Measurements from ENCODE around the gene NUCB2.
A peak's percentile ranks its signal among the peaks of the same experiment; 100 is the strongest.
"Not testable (repeated sequence)": the region's sequence is repeated elsewhere in the genome, so short reads cannot be mapped to it uniquely, and the experiment has no call there.

Gene NUCB2

GRCh38 chr11:17268500-17268899 lies 8.0 kb upstream of the NUCB2 start:
- not testable (repeated sequence) for DNase-seq (ENCODE audit: low read depth in 4 of 4, low spot score in 1 of 4)

DNA sequence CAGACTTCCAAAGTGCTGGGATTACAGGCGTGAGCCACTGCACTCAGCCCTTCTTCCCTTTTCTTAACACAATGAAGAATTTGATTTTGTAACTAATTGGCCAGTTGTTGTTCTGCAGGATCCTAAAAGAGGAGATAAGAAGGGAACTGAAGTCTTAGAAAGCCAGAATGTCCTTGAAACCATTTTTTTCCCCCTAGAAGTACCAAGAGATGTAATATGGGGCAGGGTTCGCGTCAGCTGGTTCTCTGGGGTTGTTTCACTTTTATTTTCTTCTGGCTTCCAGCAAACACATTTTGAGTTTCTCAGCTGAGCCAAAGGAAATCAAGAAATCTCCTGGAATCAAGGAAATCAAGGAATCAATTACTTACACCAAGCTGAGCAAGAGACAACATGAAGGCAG lies 7.6 kb upstream of the NUCB2 start:
- DNase-seq (ENCODE audit: low read depth in 4 of 4, low spot score in 1 of 4): no peak

- DNase-seq (ENCODE audit: low read depth in 4 of 4, low spot score in 1 of 4): no peak
These were observed 3.7 kb upstream of the NUCB2 start for GRCh38 chr11:17272801-17273200.

GRCh38 chr11:17273211-17273610 lies 3.3 kb upstream of the NUCB2 start:
- DNase-seq (ENCODE audit: low read depth in 4 of 4, low spot score in 1 of 4): no peak

DNA sequence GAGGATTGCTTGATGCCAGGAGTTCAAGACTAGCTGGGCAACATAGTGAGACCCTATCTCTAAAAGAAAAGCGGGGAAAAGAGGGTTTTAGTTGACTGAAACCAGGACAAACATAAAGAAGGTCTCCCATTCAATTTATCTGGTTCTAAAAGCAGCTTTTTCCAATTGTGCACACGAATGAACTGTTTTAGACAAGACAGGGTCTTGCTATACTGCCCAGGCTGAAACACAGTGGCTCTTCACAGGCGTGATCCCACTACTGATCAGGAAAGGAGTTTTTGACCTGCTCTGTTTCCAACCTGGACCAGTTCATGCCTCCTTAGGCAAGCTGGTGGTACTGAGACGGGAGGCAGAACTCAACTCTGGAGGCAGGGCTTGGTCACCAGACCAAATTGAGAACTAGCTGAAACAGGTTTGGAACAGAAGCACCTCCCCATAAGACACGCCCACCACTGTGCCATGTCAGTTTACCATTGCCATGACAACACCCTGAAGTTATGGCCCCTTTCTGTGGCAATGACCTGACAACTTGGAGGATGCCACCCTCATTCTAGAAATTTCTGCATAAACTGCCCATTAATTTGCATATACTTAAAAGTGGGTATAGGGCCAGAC lies 2.8 kb upstream of the NUCB2 start:
- DNase-seq (ENCODE audit: low read depth in 4 of 4, low spot score in 1 of 4): no peak

- no peak for DNase-seq (ENCODE audit: low read depth in 4 of 4, low spot score in 1 of 4)
These were observed 921 bp upstream of the NUCB2 start for GRCh38 chr11:17275400-17276235.

- DNase-seq (ENCODE audit: low read depth in 4 of 4, low spot score in 1 of 4): peak in 1 of 4 experiments; percentile 24
These were observed 565 bp downstream of the NUCB2 start for GRCh38 chr11:17277024-17277584.

- no peak for DNase-seq (ENCODE audit: low read depth in 4 of 4, low spot score in 1 of 4)
These were observed 4.1 kb downstream of the NUCB2 start for GRCh38 chr11:17280494-17281127.

- no peak for DNase-seq (ENCODE audit: low read depth in 4 of 4, low spot score in 1 of 4)
These were observed 9.8 kb downstream of the NUCB2 start for GRCh38 chr11:17286332-17286731.

DNA sequence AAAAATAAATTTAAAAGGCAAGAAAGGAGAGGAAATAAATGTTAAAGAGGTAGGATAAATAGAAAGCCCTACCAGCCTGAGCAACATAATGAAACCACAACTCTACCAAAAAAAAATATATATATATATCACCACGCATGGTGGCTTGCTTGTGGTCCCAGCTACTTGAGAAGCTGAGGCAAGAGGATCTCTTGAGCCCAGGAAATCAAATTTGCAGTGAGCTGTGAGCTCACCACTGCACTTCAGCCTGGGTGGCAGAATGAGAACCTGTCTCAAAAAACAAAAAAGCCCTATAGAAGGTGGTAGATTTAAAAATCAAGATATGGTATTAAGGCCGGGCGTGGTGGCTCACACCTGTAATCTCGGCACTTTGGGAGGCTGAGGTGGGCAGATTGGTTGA lies 10.5 kb downstream of the NUCB2 start:
- no peak for DNase-seq (ENCODE audit: low read depth in 4 of 4, low spot score in 1 of 4)

DNA sequence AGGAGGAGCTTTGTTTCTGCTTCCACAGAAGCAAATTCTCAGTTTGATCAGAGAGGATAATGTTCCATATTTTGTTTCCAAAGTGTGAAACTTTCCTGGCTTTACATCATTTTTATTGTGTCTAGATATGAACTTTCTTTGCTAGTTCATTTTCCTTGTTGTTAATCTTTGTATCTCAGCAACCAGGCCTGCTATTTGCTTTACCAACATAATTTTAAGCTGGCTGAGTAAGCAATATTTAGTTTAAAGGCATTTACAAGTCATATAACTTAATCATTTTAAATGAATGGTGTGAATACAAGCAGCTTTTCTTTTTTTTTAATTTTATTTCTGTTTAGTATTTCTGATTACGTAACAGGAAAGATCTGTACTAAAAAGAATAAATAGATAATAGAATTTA lies 15.2 kb downstream of the NUCB2 start:
- no peak for DNase-seq (ENCODE audit: low read depth in 4 of 4, low spot score in 1 of 4)

DNA sequence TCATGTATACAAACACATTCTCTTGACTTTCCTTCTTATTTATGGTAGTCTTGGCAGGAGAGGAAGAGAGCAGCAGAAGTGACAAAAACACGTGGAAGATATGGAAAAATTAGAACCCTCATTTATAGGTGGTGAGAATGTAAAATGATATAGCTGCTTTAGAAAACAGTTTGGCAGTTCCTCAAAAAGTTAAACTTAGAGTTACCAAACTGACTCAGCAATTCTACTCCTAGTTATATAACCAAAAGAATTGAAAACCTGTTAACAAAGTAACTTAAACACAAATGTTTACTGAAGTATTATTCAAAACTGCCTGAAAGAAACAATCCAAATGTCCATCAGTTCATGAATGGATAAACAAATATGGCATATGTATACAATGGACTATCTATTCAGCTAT lies 16.8 kb downstream of the NUCB2 start:
- DNase-seq (ENCODE audit: low read depth in 4 of 4, low spot score in 1 of 4): no peak

DNA sequence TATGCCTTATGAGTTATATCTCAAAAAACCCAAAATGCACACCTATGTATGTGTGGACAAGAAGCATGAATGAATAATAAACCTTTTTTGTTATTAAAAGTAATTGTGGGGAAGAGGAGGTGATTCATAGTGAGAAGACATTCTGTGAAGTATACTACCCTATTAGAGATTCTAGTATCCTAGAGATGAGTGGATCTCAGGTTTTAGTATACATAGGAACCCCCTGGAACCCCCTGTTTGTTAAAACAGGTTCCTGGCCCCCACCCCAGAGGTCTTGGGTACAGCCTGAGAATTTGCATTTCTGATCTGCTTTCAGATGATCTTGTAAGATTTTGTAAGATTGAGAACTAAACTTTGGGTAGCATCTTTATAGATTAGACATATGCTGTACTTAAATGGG lies 17.5 kb downstream of the NUCB2 start:
- no peak for DNase-seq (ENCODE audit: low read depth in 4 of 4, low spot score in 1 of 4)

DNA sequence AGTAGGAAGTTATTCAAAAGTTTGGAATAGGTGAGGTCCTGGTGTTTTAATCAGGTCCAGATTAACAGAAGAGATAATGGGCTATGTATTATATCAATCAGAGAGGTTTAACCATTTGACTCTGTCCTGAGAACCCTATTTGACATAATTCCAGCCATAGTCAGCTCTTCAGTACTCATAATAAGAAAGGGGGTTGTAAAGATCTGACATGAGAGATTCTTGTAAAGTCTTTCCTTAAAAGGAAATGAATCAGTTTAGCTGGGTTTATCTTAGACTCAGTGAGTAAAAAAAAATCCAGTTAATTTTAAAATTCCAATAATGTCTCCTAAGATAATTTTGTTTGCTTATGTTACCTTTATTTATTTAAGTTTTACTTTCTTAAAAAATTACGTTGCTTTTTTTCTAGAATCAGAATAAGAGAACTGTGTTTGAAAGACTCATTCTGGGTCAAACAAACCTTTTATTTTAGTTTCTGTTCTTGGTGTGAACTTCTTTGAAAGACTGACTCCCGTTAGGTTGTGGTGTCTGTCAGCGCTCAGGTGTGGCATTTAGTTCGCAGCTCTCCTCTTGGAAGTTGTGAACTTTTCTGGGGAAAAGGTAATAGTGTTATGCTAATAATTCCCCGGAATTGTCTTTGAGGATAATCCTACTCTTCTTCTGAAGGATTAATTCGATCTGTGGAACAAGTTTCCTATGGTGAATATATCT lies 20.5 kb downstream of the NUCB2 start:
- no peak for DNase-seq (ENCODE audit: low read depth in 4 of 4, low spot score in 1 of 4)

DNA sequence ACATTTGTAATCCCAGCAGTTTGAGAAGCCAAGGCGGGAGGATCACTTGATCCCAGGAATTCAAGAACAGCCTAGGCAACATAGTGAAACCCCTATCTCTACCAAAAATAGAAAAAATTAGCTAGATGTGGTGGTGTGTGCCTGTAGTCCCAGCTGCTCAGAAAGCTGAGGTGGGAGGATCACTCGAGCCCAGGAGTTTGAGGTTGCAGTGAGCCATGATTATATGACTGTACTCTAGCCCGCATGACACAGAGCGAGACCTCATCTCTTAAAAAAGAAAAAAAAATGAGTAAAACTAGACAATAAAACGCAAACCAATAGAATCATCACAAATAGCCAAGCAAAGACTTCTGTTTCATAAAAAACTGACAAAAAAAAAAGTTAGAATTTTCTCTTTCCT lies 21.8 kb downstream of the NUCB2 start:
- peak in 2 of 4 experiments; percentile 20 to 49 for DNase-seq (ENCODE audit: low read depth in 4 of 4, low spot score in 1 of 4)

- no peak for DNase-seq (ENCODE audit: low read depth in 4 of 4, low spot score in 1 of 4)
These were observed 23.8 kb downstream of the NUCB2 start for GRCh38 chr11:17300372-17300771.

DNA sequence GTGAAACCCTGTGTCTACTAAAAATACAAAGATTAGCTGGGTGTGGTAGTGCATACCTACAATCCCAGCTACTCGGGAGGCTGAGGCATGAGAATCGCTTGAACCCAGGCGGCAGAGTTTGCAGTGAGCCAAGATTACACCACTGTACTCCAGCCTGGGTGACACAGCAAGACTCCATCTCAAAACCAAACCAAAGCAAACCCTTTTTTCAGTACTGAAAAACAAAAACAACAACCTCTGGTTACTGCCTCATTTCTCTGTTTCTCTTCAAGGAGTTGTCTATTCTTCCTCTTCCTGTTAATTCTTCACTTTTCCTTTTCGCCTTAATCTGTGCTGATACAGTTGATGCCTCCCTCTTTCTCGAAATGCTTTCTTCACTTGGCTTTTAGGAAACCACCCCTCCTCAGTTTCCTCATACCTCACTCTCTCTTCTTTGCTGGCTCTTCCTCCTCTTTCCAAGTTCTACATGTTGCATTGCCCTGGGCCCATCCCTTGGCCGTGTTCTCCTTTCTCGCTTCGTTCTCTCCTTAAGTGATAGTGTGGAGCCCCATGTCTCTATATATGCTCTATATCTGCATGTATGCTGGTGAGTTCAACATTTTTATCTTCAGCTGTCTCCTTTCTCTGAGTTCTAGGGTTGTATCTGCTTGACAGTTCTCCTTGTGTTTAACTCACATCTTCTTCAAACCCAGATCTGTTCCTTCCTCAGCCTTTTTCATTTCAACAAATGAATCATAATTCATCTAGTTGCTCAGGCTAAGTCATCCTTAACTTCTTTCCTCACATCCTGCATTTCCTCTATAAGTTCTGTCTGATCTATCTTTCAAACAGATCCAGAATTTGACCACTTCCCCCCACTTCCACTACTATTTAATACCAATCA lies 37.1 kb downstream of the NUCB2 start:
- no peak for DNase-seq (ENCODE audit: low read depth in 4 of 4, low spot score in 1 of 4)

GRCh38 chr11:17314232-17314547 lies 37.7 kb downstream of the NUCB2 start:
- DNase-seq (ENCODE audit: low read depth in 4 of 4, low spot score in 1 of 4): no peak

DNA sequence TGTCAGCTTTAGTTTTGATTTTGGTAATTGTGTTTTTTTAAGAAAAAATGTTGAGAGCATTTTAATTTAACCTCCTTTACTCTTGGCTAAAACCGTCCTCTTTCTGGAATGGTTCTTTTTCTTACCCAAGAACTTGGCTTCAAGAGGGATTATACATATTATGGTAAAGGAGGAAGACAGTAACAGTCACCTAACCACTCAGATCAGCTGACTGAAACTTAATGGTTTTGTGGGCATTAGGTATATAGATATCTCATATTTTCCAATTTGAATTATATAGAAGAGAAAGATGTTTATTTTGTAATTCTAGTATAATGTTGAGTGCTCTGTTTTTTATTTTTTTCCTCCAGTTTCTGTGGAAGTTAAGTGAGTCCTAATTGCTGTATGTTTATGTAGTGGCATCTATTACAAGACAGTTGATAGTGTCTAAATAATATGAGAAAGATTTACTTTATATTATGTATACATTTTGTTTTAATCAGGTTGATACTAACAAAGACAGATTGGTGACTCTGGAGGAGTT lies 38.4 kb downstream of the NUCB2 start:
- DNase-seq (ENCODE audit: low read depth in 4 of 4, low spot score in 1 of 4): no peak

- DNase-seq (ENCODE audit: low read depth in 4 of 4, low spot score in 1 of 4): no peak
These were observed 52.4 kb downstream of the NUCB2 start for GRCh38 chr11:17328871-17329494.

All from stimulated activated CD4-positive, alpha-beta T cell treated with anti-CD3 and anti-CD28 coated beads, Interleukin-1b, Interleukin-23, amount 100 ng/mL, for 24 hours (primary cell).